Activated CD4-positive, alpha-beta memory T cell treated with anti-CD3 and anti-CD28 coated beads for 36 hours (primary cell): ENCODE data around the gene PTPRF. TPM values are rescaled to one million over a fixed set of nuclear protein-coding genes. Genes with fewer than 3 reads are reported as not detected.
A peak's percentile ranks its signal among the peaks of the same experiment; 100 is the strongest.
"Not testable (repeated sequence)": the region's sequence is repeated elsewhere in the genome, so short reads cannot be mapped to it uniquely, and the experiment has no call there.

Experiments used
- CTCF ChIA-PET: fragments of 350-600 bp; sonication (Branson Sonifier 250); formaldehyde crosslinking; loops from one replicate; lab custom pipeline; 2021; ENCODE audit warnings: antibody characterized with exemption, inconsistent platforms; lab: Charles Lee
- POLR2A ChIA-PET: fragments of 350-600 bp; sonication (Branson Sonifier 250); formaldehyde crosslinking; loops from one replicate; lab custom pipeline; 2021; ENCODE audit warnings: antibody characterized with exemption; lab: Charles Lee
- DNase-seq: peaks from one replicate; pipeline ENCODE4 v3.0.0-alpha.2; 2020
- H3K27ac Mint-ChIP-seq: one replicate; pipeline ENCODE4 v1.8.0; 2021; ENCODE audit warnings: mixed read lengths
- H3K27me3 Mint-ChIP-seq: one replicate; pipeline ENCODE4 v1.8.0; 2021; ENCODE audit warnings: mixed read lengths
- H3K36me3 Mint-ChIP-seq: one replicate; pipeline ENCODE4 v1.8.0; 2021; ENCODE audit warnings: mixed read lengths
- H3K4me1 Mint-ChIP-seq: one replicate; pipeline ENCODE4 v1.8.0; 2021; ENCODE audit warnings: low read depth, mixed read lengths
- H3K4me3 Mint-ChIP-seq: one replicate; pipeline ENCODE4 v1.8.0; 2021; ENCODE audit warnings: mild to moderate bottlenecking, mixed read lengths
- H3K9me3 Mint-ChIP-seq: one replicate; pipeline ENCODE4 v1.8.0; 2021; ENCODE audit warnings: mixed read lengths
- intact Hi-C: fragments of 100-400 bp; cut with micrococcal nuclease; formaldehyde crosslinking; loops from one replicate; pipeline ENCODE4 v1.15.1; 2023
- total RNA-seq, 2 experiments: library from RNA; stranded (reverse); gene quantifications; one replicate each; pipeline ENCODE4 v1.2.3, GENCODE V29; 2021

PTPRF gene
- total RNA-seq, 2 experiments from 2014 or later: 2.4 to 2.8 TPM

DNA sequence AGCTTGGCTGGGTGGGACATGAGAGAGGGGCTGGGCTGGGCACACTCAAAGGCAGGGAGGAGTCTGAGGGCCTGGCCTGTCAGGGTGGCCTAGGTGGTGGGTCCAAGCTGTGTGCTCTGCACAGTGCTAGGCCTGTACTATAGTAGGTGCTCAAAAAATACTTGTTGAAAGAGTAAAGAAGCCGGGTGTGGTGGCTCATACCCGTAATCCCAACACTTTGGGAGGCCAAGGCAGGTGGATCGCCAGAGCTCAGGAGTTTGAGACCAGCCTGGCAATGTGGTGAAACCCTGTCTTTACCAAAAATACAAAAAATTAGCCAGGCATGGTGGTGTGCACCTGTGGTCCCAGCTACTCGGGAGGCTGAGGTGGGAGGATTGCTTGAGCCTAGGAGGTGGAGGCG, 18.7 kb downstream of the PTPRF start:
- intact Hi-C loops, H3K36me3 Mint-ChIP-seq, POLR2A ChIA-PET, H3K4me1 Mint-ChIP-seq, H3K4me3 Mint-ChIP-seq, H3K27ac Mint-ChIP-seq, DNase-seq, CTCF ChIA-PET, H3K9me3 Mint-ChIP-seq: not testable (repeated sequence)
- peaks cover 10% of the 10 kb centered on the region for H3K27me3 Mint-ChIP-seq

DNA sequence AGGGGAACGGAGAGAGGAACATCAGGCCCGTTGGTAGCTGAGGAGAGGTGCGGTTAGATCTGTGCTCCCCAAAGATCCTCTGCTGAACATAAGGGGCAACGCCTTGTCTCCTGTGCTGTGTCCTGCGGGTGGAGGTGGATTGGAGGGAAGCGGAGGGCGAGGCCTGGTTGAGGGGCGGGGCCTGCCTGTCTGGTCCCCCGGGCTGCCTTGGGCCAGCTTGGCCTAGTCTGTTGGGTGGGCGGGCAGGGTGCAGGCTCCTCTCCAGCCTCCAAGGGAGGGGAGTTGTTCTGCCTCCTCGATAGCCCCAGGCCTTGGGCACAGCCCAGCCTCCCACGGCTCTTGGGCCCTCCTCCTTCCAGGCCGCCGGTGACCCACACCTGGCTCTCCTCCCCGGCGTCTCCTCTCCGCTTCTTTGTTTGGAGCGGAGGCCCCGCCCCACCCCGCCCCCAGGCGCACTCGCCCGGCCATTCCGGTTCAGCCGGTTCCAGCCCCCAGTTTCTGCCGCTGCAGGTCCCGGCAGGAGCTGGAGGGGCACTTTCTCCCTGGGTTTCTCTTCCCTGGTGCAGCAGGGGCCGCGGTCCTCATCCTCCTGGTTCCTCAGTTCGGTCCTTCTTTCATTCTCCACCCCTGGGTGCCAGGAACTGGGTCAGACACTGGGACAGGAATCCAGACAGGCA, 19.4 kb downstream of the PTPRF start:
- no peak overlapping the region for H3K27ac Mint-ChIP-seq
- H3K36me3 Mint-ChIP-seq: no peaks in the 10 kb centered on the region
- ChIA-PET CTCF (interaction anchor here (1.4 kb wide), 1 partner anchor 20 kb away, joined by 6 read pairs; no protein-coding TSS in a partner anchor), POLR2A (interaction anchor here (0.6 kb wide), 1 partner anchor 14 kb away, joined by 3 read pairs; no protein-coding TSS in a partner anchor)
- no peak overlapping the region for H3K4me3 Mint-ChIP-seq
- intact Hi-C loops: no loop called here
- DNase-seq: peak; percentile 32
- peaks cover 10% of the 10 kb centered on the region for H3K27me3 Mint-ChIP-seq
- H3K9me3 Mint-ChIP-seq: no peaks in the 10 kb centered on the region
- H3K4me1 Mint-ChIP-seq: peaks cover 3% of the 10 kb centered on the region

DNA sequence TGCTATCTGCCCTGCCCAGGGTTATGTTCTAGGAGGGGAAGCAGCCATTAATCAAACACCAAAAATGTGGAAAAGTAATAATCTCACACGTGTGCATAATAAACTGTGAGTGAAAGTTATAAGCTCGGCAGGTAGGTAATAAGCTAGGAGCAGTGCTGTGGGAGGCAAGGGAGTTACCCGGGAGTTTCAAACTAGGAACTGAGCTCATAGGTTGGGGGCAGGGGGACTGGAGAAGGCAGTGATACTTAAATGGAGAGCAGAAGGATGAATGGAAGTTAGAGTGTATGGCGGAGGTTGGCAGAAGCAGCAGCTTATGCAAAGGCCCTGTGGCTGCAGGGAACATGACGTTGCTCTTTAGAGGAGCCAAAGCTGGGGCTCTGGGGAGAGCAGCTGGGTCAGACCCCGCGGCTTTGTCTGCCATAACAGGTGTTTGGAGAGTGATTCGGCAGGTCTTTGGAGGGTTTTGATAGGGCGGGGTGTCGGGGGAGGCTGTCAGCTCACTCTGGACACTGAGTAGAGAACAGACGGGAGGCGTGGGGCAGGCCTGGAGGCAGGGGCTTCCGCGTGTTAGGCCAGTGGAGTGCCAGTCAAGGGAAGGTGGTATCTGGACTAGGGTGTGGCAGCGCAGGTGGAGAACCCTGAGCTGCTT, 20.0 kb downstream of the PTPRF start:
- DNase-seq: no peak
- no peaks in the 10 kb centered on the region for H3K36me3 Mint-ChIP-seq
- H3K9me3 Mint-ChIP-seq: no peaks in the 10 kb centered on the region
- ChIA-PET POLR2A (no interaction called here), CTCF (interaction anchor here (1.4 kb wide), 1 partner anchor 21 kb away, joined by 6 read pairs; no protein-coding TSS in a partner anchor)
- H3K27ac Mint-ChIP-seq: no peak overlapping the region
- H3K27me3 Mint-ChIP-seq: peaks cover 10% of the 10 kb centered on the region
- H3K4me1 Mint-ChIP-seq: peaks cover 3% of the 10 kb centered on the region
- intact Hi-C loops: no loop called here
- H3K4me3 Mint-ChIP-seq: no peak overlapping the region

DNA sequence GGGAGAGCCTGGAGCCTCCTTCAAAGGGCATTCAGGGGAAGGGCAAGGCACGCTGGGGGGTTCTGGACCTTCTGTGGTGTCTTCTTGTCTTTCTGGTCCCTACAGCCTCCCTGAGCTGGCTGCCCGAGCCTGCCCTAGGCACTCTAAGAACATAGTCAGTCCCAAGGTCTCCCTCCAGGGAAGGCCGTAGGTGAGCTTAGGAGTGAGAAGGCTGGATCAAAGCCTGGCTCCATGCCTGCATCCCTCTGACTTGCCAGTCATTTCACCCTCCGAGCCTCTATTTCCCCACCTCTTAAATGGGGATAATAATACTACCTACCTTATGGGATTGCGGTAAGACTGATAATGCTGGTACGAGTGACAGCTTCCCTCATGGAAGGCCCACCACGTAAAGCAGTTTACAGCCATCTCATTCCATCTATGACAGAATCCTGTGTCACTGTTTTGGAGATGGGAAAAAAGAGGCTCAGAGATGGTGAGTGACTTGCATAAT, 20.8 kb downstream of the PTPRF start:
- no peak overlapping the region for H3K27ac Mint-ChIP-seq
- CTCF ChIA-PET: no interaction called here
- intact Hi-C loops: no loop called here

DNA sequence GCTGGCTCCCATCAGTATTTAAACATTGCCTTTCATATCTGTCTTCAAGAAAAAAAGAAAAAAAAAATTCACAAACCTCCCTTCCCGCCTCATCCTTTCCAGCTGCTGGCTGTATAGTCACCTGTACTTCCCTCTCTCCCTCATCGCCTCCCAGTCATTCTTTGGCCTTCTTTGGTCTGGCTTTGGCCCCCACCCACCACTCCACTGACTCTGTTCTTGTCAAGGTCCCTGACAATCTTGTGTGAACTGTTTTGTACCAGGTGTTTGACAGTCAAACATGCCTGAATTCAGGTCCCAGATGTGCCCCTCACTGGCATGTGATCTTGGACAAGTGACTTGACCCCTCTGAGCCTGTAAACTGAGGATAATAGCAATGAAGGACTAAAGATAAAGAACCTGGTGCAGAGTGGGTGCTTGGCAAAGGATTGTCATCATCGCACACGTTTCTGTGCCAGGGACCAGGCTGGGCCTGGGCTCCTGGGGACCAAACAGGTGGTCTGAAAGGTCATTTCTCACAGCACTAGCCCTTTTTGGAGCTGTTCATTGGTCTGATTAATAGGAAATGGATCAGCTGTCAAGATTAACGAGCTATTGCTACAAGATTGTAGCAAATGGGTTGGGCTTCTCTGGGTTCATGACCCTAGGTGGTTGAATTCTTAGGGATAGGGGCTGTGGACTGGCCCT, 21.5 kb downstream of the PTPRF start:
- Mint-ChIP-seq H3K27me3 (peaks cover 6% of the 10 kb centered on the region), H3K27ac (no peak overlapping the region), H3K4me1 (peaks cover 3% of the 10 kb centered on the region), H3K9me3 (no peaks in the 10 kb centered on the region), H3K36me3 (no peaks in the 10 kb centered on the region), H3K4me3 (no peak overlapping the region)
- intact Hi-C loops: no loop called here
- ChIA-PET CTCF (interaction anchor here (0.6 kb wide), 1 partner anchor 194 kb away, joined by 3 read pairs; the partner anchor contains the start of gene CDC20), POLR2A (no interaction called here)
- no peak for DNase-seq

More for the DNA sequence above, 20.8 kb downstream of the PTPRF start:
- DNase-seq: no peak
- Mint-ChIP-seq H3K27me3 (peaks cover 10% of the 10 kb centered on the region), H3K9me3 (no peaks in the 10 kb centered on the region), H3K4me1 (peaks cover 3% of the 10 kb centered on the region), H3K36me3 (no peaks in the 10 kb centered on the region), H3K4me3 (no peak overlapping the region)
- POLR2A ChIA-PET: no interaction called here

DNA sequence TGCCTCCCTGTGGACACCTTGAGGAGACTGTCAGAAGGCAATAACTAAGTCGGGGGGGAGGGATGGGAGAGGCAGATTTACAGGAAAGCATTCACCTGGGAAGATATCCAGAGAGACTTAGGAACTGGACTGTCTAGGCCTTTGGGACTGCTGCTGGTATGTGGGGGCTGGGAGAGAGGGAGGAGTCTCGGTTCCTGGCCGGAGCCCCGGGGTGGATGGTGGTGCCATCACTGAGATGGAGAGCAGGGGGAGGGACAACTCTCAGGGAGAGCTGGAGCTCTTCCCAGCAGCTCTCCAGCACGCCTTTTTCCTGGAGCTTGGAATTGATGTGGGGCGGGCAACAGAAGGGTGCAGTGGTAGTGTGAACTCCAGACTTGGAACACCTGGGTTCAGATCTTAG, 22.1 kb downstream of the PTPRF start:
- POLR2A ChIA-PET: no interaction called here
- no peaks in the 10 kb centered on the region for H3K36me3 Mint-ChIP-seq
- no peak overlapping the region for H3K27ac Mint-ChIP-seq
- CTCF ChIA-PET: no interaction called here
- peaks cover 6% of the 10 kb centered on the region for H3K27me3 Mint-ChIP-seq
- peaks cover 3% of the 10 kb centered on the region for H3K4me1 Mint-ChIP-seq
- DNase-seq: no peak
- H3K4me3 Mint-ChIP-seq: no peak overlapping the region
- H3K9me3 Mint-ChIP-seq: no peaks in the 10 kb centered on the region
- intact Hi-C loops: no loop called here

DNA sequence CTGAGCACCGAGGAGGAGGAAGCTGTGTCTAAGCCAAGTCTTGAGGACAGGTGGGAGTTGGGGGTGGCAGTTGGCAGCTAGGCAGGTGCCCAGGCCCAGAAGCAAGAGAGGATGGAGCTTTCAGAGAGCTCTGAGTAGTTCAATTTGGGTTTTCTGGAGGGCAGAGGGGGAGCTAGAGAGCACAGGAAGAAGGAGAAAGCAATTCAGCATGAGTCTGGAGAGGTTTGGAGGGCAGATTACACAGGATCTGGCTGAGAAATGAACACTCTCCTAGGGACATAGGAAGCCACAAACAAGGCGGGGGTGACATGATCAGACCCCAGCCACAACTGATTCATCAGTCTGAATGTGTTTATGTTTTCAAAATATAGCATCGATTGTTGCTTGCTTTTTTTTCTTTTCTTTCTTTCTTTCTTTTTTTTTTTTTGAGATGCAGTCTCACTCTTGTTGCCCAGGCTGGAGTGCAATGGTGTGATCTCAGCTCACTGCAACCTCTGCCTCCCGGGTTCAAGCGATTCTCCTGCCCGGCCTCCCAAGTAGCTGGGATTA, 23.8 kb downstream of the PTPRF start:
- Mint-ChIP-seq H3K9me3 (no peaks in the 10 kb centered on the region), H3K27ac (no peak overlapping the region), H3K4me1 (peaks cover 3% of the 10 kb centered on the region), H3K36me3 (no peaks in the 10 kb centered on the region), H3K27me3 (peaks cover 6% of the 10 kb centered on the region), H3K4me3 (no peak overlapping the region)
- intact Hi-C loops: no loop called here
- POLR2A ChIA-PET: interaction anchor here (1.0 kb wide), 1 partner anchor 95 kb away, joined by 3 read pairs; the partner anchor contains the start of gene KDM4A
- peak; percentile 20 for DNase-seq
- CTCF ChIA-PET: interaction anchor here (0.7 to 1.8 kb wide), 4 partner anchors 9 to 1295 kb away, joined by 3 to 8 read pairs (median 6); no protein-coding TSS in a partner anchor

DNA sequence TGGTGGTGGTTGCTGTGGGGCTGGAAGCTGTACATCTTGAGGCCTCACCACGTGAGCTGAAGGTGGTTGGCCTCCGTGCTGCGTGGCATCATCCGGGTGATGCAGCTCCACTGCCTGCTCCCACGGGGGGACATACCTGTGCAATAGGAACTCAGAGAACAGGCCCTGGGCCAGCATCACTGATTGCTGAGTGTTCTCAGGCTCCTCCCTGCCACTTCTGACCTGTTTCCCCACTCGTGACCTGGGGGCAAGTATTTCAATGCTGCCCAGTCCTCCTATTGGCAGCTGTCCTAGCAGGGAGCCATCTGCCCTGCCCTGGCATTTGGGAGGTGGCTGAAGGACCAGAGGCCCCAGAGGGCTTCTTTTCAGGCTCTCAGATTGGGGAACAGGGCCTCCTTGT, 26.1 kb downstream of the PTPRF start:
- Mint-ChIP-seq H3K36me3 (no peaks in the 10 kb centered on the region), H3K27me3 (peaks cover 1% of the 10 kb centered on the region), H3K27ac (no peak overlapping the region), H3K4me1 (no peaks in the 10 kb centered on the region), H3K9me3 (no peaks in the 10 kb centered on the region), H3K4me3 (no peak overlapping the region)
- intact Hi-C loops: no loop called here
- ChIA-PET CTCF (no interaction called here), POLR2A (no interaction called here)
- DNase-seq: no peak

DNA sequence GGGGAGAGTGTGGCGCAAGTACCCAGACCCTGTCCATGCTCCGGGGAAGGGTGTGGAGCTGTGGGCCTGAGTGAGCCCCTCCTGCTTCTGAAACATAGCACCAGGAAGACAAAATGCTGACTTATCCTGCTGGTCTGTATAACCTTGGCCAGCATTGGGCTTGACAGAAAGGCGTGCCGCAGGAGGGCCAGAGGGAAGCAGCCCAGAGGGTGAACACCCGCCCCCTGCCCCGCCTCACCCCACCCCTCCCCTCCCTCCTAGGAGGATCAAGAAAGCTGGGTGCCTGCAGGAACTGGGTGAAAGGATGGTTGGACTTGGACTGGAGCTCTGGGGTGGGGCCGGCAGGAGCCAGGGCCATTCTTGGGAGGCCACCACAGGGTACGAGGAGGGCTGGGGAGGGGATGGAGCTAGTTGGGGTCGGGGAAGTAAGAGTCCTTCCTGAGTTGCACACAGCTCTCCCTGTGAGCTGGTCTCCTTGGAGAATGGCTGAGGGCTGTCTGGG, 27.1 kb downstream of the PTPRF start:
- no peaks in the 10 kb centered on the region for H3K4me1 Mint-ChIP-seq
- ChIA-PET POLR2A (no interaction called here), CTCF (interaction anchor here (0.9 kb wide), 1 partner anchor 21 kb away, joined by 3 read pairs; no protein-coding TSS in a partner anchor)
- no peak overlapping the region for H3K27ac Mint-ChIP-seq
- no peak for DNase-seq
- H3K27me3 Mint-ChIP-seq: peaks cover 1% of the 10 kb centered on the region
- intact Hi-C loops: no loop called here
- no peak overlapping the region for H3K4me3 Mint-ChIP-seq
- no peaks in the 10 kb centered on the region for H3K9me3 Mint-ChIP-seq
- no peaks in the 10 kb centered on the region for H3K36me3 Mint-ChIP-seq

DNA sequence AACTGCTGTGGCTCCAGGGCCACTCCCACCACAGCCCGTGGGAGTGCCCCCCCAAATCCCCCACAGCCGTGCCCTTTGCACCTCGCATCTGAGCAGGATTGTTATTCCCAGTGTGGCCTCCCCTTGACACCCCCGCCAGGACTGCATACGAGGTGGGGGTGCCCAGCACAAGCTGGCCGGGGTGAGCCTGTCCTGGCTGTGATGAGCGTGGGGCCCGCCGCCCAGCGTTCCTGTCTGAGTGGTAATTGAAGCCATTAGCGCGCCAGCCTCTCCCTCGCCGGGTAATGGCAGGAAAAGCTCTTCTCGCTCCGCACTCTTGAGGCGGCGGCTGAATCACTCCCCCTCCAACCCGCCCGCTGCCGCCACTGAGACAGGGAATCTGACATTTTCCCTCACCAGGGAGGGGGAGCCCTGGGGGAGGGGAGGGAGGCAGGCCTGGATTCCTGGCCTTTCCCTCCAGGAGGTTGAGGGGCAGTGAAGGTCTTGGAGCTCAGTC, 27.7 kb downstream of the PTPRF start:
- intact Hi-C loops: no loop called here
- Mint-ChIP-seq H3K27ac (no peak overlapping the region), H3K4me1 (no peaks in the 10 kb centered on the region), H3K4me3 (no peak overlapping the region), H3K9me3 (no peaks in the 10 kb centered on the region), H3K36me3 (no peaks in the 10 kb centered on the region), H3K27me3 (peaks cover 1% of the 10 kb centered on the region)
- DNase-seq: no peak
- ChIA-PET CTCF (no interaction called here), POLR2A (no interaction called here)

DNA sequence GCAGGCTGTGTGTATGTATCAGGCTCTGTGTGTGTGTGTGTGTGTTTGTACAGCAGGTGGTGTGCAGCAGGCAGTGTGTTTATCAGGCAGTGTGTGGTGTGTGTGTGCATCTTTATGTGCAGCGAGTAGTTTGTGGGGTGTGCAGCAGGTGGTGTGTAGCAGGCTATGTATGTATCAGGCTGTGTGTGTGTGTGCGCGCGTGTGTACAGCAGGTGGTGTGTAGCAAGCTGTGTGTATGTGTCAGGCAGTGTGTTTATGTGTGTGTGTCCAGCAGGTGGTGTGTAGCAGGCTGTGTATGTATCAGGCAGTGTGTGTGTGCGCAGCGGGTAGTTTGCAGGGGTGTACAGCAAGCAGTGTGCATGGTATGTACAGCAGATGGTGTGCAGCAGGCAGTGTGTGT, 29.0 kb downstream of the PTPRF start:
- Mint-ChIP-seq H3K9me3 (no peaks in the 10 kb centered on the region), H3K27ac (no peak overlapping the region), H3K4me3 (no peak overlapping the region), H3K4me1 (no peaks in the 10 kb centered on the region), H3K36me3 (no peaks in the 10 kb centered on the region), H3K27me3 (peaks cover 1% of the 10 kb centered on the region)
- POLR2A ChIA-PET: no interaction called here
- CTCF ChIA-PET: no interaction called here
- no peak for DNase-seq
- intact Hi-C loops: no loop called here
